ELF-1 (cell line): ENCODE data around the gene PDZD2.
"Not testable (repeated sequence)": the region's sequence is repeated elsewhere in the genome, so short reads cannot be mapped to it uniquely, and the experiment has no call there.

Source experiments
- DNase-seq: peaks from one replicate; pipeline ENCODE4 v3.0.0-alpha.2; 2016; ENCODE audit warnings: low read depth, low spot score

PDZD2 gene

GRCh38 chr5:31688515-31689092, 49.7 kb downstream of the PDZD2 start:
- DNase-seq: no peak

- not testable (repeated sequence) for DNase-seq
Observed at GRCh38 chr5:31691408-31691807, 52.5 kb downstream of the PDZD2 start.

GRCh38 chr5:31692561-31693221, 53.8 kb downstream of the PDZD2 start:
- DNase-seq: no peak

DNA sequence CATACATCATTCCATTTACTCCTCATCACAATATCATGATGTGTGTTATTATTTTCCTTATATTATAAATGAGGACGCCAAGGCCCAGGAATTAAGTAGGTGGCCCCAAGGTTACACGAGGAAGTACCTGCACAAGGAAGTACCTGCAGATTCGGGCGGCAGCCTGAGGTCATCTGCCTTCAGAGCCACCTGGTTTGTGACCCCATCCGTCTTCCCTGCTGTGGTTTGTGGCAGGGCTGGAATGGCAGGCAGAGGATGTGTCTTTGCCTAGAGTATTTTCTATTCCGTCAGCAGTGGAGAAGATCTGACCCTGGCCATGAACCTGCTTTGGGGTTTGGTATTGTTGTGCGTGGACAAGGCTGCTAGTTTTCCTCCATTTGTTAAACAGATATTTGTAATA, 59.7 kb downstream of the PDZD2 start:
- no peak for DNase-seq

GRCh38 chr5:31701642-31702299, 62.8 kb downstream of the PDZD2 start:
- DNase-seq: no peak

DNA sequence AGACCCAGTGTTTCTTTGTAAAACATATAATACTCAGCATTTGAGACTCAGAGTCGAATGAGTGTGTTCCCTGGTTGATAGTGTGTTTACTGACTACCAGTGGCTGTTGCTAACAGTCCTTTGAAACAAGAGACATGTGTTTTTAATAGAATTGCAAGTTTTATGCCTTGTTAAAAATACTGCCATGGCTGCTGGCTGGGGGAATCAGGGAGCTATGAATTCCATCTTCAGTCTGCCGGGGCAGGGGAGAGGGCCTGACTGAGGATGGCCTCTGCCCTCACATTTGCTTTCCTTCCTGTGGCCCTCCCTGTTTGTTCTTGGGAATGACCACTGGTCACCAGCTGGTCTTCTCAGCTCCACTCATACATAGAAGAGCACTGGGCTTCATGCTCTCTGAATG, 63.8 kb downstream of the PDZD2 start:
- no peak for DNase-seq

- DNase-seq: no peak
Observed at GRCh38 chr5:31703757-31704156, 64.8 kb downstream of the PDZD2 start.

DNA sequence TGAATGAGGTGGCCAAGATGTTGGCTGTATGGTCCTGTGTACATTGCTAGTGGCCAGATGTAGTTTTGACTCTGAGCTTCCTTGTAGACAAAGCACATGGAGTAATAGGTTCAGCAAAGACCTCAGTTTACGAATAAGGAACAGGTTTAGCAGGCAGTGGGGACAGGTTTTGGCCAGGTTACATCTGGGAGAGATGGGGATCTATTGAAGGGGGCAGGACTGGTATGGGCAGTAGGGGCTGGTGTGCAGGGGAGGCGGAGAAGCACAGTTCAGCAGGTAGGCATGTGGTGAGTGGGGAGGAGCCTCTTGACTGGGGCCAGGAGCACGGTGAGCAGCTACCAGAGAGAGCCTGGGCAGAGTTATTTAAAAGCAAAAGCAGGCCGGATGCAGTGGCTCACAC, 67.3 kb downstream of the PDZD2 start:
- peak; percentile 33 for DNase-seq

DNA sequence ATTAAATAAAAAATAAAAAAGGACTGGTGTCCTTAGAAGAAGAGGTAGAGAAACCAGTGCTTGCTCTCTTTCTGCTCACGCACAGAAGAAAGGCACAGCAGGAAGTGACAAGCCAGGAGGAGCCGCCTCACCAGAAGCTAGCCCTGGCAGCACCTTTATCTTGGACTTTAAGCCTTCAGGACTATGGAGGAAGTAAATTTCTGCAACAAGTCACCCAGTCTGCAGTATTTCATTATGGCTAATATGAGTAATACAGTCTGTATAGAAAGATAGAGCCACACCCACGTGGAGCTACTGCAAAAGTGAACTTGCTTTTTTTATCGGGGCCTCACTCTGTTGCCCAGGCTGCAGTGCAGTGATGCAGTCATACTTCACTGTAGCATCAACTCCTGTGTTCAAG, 68.4 kb downstream of the PDZD2 start:
- DNase-seq: no peak

DNA sequence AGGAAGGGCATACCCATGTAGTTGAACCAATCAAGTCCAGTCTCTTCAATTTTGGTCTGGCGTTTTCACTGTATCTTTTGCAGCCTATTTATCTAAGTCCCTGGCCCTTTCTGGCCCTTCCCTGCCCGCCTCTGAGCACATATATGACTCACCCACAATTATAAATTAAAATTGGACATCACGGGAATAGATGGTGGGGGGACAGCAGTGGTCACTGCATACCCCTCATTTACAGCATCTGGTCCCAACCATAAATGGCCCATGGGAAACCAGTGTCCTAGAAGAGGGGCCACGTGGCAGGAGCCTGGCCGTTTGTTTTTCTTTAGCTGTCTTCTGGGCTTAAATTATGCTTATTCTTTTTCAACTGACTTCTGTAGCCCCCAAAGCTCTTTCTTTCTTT, 69.2 kb downstream of the PDZD2 start:
- no peak for DNase-seq

- DNase-seq: no peak
Observed at GRCh38 chr5:31711363-31711762, 72.4 kb downstream of the PDZD2 start.

DNA sequence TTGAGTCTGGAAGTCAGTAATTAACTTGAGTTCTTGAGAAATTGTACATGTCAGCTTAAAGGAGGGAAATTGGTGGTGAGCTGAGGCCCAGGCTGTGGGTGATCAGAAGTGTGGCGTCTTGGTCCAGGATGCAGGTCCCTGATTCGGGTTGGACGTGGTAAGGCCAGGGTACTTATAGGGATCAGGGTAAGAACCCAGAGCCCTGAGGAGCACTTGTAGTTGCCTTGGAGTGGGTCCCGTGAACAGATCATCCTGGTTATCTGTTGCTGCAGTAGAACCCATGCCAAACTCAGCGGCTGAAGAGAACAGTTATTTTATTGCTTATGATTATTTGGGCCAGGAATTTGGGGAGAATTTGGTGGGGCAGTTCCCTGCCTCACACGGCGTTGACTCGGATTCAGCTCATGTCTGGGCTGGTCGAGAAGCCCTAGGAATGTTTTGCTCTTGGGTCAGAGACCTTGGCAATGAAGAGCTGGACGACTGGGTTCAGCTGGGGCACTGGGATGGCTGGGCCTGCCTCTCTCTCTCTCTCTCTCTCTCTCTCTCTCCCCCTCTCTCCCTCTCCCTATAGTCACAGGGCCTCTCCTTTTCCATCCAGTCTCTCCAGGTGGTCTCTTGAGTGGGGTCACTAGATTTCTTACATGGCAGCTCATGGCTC, 73.1 kb downstream of the PDZD2 start:
- no peak for DNase-seq

DNA sequence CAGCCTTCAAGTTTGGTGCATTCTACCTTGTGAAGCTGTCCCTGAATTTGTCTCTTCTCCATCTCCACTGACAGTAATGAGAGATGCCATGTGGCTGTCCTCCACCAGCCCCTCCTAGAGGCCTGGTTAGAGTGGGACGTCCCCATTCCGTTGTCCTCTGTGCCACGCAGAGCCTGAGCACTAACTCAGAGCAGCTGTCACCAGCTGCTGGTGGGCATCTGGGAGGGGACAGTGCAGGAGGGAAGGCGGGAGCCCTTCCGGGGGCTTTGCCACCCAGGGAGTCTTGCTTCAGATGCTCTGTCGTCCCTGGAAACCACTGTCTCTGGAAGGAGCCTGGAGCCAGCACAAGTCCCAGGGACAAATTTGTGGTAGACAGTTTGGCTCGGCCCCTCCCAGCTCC, 78.6 kb downstream of the PDZD2 start:
- DNase-seq: no peak

DNA sequence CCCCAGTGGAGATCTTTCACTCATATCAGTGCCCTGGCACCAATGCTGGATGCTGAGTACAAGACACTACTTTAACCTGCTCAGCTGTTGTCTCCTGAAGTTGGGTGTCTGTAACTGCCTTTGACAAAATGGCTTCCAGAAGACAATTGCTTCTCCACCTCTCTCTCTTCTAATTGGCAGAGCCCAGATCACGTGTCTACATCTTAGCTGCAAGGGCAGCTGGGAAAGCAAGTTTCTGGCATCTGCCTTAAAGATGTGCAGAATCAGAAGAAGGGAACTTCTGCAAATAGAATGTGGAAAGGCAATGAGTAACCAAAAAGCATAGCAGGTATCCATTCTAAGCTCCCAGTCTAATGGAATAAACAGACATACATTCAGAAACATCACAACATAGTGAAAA, 81.1 kb downstream of the PDZD2 start:
- DNase-seq: no peak

DNA sequence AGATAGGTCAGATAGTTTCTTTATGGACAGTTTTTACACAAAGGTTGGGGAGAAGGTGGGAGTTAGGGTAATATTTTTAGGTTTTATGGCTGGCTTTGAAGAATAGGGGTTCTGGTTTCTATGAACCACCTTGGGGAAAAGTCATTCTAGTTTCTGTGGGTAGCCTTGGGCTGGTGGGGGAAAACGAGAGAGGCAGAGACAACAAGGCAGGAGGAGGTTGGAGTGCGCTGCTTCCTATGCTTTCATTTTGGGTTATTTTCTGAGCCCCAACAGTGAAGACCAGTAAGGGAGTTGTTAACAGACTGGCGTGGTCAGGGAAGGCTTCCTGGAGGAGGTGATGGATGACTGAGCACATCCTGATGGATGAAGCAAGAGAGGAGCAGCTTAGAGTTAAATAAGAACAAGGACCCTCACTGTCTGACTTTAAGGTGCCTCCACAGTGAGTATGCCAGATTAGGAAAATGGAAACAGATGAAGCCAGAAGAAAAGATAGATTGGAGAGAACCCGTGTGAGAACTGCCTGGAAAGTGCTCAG, 81.9 kb downstream of the PDZD2 start:
- no peak for DNase-seq

DNA sequence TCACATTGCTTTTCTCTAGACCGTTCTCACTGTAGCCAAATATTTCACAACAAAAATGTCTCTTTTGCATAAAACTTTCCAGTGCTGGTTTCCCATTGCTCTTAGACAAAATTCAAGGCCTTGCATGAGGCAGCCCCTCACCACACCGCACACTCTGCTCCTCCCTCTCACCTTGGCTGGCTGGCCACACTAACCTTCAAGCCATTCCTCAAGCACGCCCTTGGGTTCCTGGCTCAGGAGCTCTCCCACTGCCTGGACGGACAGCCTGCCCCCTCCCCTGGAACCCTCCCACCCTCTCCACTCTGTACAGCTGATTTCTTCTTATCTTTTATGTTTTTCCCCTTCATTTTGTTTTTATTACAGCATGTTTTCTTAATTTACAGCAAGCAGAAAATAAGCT, 83.2 kb downstream of the PDZD2 start:
- DNase-seq: no peak

DNA sequence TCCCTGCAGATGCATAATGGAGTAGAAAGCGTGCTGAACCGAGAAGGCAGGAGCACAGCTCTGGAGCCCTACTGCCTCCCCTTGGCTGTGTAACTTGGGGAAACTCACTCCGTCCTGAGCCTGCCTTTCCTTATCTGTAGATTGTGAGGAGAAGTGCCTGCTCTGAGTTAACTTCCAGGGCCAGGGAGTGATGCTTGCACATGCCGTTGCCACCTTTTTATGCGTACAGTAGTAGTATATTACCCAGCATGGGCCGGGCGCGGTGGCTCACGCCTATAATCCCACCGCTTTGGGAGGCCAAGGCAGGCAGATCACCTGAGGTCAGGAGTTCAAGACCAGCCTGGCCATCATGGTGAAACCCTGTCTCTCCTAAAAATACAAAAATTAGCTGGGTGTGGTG, 87.1 kb downstream of the PDZD2 start:
- DNase-seq: no peak

DNA sequence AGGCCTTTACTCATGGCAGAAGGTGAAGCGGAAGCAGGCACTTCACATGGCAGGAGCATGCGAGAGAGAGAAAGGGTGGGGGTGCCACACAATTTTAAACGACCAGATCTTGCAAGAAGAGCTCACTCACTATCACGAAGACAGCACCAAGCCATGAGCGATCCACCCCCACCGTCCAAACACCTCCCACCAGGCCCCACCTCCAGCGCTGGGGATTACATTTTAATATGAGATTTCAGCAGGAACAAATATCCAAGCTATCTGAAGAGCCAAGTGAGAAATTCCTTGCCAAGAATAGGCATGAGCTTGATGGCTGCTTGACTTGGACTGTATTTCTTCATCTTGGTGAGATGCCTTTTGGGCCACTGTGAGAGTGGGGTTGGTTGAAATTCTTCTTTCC, 88.0 kb downstream of the PDZD2 start:
- no peak for DNase-seq

- DNase-seq: no peak
Observed at GRCh38 chr5:31728039-31728438, 89.1 kb downstream of the PDZD2 start.

- not testable (repeated sequence) for DNase-seq
Observed at GRCh38 chr5:31728806-31729205, 89.9 kb downstream of the PDZD2 start.

DNA sequence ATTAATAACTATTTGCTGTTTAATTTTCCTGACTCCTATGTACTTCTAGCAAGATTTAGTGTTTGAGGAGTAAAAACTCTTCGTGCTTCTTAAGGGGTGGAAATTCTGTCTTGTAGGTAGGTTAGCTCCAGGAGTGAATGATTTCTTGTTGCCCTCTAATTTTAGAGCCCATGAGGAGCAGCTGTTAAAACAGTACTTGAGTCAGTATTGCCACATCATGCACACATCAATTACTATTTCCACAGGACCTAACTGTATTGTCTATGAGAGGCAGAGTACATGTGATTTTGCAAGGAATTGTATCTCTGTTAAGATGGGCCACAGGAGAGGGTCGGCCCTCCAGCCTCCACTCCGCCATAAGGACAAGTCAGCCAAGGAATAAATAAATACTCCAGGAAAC, 91.2 kb downstream of the PDZD2 start:
- no peak for DNase-seq

- peak; percentile 13 for DNase-seq
Observed at GRCh38 chr5:31731016-31731415, 92.1 kb downstream of the PDZD2 start.
